ENCODE results near the gene HIP1R. TPM values are rescaled to one million over a fixed set of nuclear protein-coding genes. Genes with fewer than 3 reads are reported as not detected.

HIP1R gene
- total RNA-seq, 1 donor from 2014 or later = 86.5 TPM

Other genes starting within 250 kb of the HIP1R start
- not detected in 2 replicates for gene HCAR2, start 132.1 kb upstream of the HIP1R start, total RNA-seq
- gene HCAR3, start 118.6 kb upstream of the HIP1R start, total RNA-seq = not detected in 2 replicates
- gene HCAR1, start 104.6 kb upstream of the HIP1R start, total RNA-seq = 0.62 and 0.79 TPM in 2 replicates
- gene DENR, start 82.6 kb upstream of the HIP1R start, total RNA-seq = 51.3 and 62.4 TPM in 2 replicates
- 0.04 and 0.14 TPM in 2 replicates for gene CCDC62, start 60.9 kb upstream of the HIP1R start, total RNA-seq
- gene VPS37B, start 60.7 kb downstream of the HIP1R start, total RNA-seq = 81.5 and 83.9 TPM in 2 replicates
- 10.6 and 12.3 TPM in 2 replicates for gene ABCB9, start 131.0 kb downstream of the HIP1R start, total RNA-seq
- 13.0 and 14.9 TPM in 2 replicates for gene OGFOD2, start 139.8 kb downstream of the HIP1R start, total RNA-seq
- gene ARL6IP4, start 145.2 kb downstream of the HIP1R start, total RNA-seq = 250 and 289 TPM in 2 replicates